ENCODE results near the gene GADD45GIP1. TPM values are rescaled to one million over a fixed set of nuclear protein-coding genes. Genes with fewer than 3 reads are reported as not detected.
A peak's percentile ranks its signal among the peaks of the same experiment; 100 is the strongest.
"Not testable (repeated sequence)": the region's sequence is repeated elsewhere in the genome, so short reads cannot be mapped to it uniquely, and the experiment has no call there.

Gene GADD45GIP1
- total RNA-seq, 1 donor from 2014 or later, result 30.1 TPM

DNA sequence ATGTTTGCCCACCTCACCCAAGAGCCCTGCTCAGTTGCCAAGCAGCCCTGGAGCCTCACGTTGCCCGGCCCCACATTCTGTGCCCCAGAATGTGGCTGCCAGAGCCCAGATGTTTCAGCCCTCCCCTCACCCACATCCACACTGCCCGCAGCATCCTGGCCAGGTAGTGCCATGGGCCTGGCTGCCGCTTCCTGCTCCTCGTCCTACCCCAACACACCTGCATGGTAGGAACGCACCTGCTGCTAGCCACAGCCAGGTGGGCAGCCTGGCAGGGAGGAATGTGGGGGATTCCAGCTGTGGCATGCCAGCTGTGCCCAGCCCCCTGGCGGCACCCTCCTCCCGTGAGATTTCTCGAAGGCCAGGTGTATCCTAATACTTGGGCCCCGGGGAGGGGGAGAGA, 30.8 kb upstream of the GADD45GIP1 start:
- DNase-seq, result no peak

DNA sequence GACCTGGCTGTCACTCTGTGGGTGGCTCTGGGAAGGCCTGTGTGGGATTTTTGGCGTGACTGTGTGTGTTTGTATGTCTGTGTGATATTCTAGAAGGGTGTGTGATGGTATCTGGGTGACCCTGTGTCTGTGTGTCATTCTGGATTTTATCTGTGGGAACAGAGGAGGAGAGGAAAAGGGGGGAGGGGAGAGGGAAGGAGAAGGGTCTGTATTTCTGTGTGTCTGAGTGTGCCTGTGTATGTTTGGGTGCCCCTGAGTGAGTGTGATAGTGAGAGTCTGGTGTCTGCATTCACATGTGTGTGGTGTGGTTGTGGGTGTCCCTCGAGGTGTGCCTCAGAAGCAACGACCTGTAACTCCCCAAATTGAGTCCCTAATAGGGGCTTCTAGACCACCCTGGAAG, 30.2 kb upstream of the GADD45GIP1 start:
- DNase-seq, result no peak

DNA sequence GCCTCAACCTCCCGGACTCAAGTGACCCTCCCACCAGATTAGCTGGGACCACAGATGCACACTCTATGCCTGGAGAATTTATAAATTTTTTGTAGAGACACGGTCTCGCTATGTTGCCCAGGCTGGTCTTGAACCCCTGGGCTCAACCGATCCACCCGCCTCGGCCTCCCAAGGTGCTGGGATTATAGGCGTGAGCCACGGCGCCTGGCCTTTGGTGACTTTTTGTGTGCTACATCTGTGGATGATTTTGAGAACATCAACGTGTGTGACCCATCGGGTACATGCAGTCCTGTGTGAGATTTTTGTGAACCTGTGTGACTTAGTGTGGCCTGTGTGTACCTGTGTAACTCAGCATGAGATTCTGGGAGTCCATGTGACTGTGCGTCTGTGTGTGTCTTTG, 29.7 kb upstream of the GADD45GIP1 start:
- no peak for DNase-seq

DNA sequence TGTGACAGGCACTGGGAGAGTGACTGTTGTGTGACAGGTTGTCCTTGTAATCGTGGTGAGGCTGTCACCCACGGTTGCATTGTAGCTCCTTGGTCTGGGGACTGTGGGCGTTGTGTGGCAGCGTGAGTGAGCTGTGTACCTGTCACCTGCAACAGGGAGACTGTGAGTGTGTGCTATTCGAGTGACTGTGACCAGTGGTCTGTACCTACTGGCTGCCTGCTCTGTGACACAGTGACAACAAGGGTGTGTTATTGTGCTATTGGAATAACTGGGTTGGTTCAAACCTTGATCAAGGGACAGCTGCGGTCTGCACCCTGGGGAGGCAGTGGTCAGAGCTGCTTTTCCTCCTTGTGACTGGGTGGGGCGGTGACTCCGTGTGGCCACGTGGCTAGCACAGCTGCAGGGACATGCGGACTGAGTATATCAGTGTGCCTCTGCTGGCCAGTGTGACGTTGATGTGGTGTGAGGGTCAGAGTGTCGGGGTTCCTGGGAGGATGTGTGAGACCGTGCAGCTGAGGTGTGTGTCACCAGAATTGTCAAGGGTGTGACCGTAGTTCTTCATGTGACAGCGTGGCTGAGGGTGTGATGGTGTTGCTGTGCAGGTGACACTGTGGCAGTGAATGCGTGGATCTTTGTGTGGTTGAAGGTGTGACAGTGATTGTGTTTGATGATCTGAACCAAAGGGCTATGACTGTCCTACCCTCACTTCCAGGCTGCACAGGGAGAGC, 28.2 kb upstream of the GADD45GIP1 start:
- peak; percentile 82 for DNase-seq

GRCh38 chr19:12984683-12985048, 27.6 kb upstream of the GADD45GIP1 start:
- peak; percentile 64 for DNase-seq

GRCh38 chr19:12984143-12984627, 27.2 kb upstream of the GADD45GIP1 start:
- no peak for DNase-seq

GRCh38 chr19:12983542-12984142, 26.6 kb upstream of the GADD45GIP1 start:
- peak; percentile 87 for DNase-seq

- DNase-seq, result no peak
These were observed 26.1 kb upstream of the GADD45GIP1 start for GRCh38 chr19:12983091-12983490.

- no peak for DNase-seq
These were observed 25.6 kb upstream of the GADD45GIP1 start for GRCh38 chr19:12982648-12983047.

- no peak for DNase-seq
These were observed 23.0 kb upstream of the GADD45GIP1 start for GRCh38 chr19:12979974-12980373.

DNA sequence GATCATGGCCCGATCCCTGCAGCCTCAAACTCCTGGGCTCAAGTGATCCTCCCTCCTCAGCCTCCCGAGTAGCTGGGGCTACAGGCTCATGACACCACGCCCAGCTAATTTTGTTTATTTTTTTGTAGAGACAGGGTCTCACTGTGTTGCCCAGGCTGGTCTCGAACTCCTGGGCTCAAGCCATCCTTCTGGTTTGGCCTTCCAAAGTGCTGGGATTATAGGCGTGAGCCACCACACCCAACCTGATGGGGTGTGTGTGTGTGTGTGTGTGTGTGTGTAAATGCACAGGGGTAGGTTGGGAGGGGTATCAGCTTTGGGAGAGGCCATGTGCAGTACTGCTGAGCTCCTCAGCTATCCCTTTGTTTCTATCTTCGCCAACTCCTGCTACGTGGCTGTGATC, 19.1 kb upstream of the GADD45GIP1 start:
- DNase-seq, result not testable (repeated sequence)

- no peak for DNase-seq
These were observed 18.3 kb upstream of the GADD45GIP1 start for GRCh38 chr19:12975221-12975741.

GRCh38 chr19:12974301-12975220, 17.5 kb upstream of the GADD45GIP1 start:
- peak; percentile 67 for DNase-seq

DNA sequence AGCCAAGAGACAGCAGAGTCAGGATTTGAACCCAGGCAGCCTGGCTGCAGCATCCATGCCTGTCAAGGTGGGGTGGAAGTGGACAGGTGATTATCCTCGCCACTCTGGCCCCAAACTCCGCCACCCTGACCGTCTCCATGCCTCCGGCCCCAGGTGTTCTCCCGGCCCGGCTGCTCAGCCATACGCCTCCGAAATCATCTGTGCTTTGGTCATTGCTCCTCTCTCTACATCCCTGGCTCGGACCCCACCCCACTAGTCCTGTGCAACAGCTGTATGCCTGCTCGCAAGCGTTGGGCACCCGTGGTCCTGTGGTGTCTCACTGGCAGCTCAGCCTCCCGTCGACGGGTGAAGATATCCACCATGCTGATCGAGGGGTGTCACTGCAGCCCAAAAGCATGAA, 16.2 kb upstream of the GADD45GIP1 start:
- no peak for DNase-seq

DNA sequence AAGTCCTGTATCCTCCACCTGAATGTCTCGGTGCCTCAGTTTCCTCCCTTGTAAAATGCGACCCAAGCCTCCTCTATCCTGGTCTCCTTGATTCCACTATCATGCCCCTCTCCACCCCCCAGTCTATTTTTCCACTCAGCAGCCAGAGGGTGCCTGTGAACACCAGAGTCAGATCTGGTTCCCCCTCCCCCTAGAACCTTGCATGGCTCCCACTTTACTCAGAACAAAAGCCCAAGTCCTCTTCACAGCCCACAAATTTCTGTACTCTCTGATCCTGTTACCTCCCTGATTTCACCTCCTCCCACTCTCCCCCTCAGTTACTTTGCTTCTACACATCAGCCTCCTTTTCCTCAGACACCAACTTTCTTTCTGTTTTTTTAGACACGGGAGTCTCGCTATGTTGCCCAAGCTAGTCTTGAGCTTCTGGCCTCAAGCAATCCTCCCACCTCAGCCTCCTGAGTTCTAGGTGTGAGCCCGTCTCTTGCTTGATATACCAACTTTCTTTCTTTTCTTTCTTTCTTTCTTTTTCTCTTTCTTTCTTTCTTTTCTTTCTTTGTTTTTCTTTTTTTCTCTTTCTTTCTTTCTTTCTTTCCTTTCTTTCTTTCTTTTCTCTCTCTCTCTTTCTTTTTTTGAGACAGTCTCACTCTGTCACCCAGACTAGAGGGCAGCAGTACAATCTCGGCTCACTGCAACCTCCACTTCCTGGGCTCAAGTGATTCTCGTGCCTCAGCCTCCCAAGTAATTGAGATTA, 13.2 kb upstream of the GADD45GIP1 start:
- DNase-seq, result no peak

DNA sequence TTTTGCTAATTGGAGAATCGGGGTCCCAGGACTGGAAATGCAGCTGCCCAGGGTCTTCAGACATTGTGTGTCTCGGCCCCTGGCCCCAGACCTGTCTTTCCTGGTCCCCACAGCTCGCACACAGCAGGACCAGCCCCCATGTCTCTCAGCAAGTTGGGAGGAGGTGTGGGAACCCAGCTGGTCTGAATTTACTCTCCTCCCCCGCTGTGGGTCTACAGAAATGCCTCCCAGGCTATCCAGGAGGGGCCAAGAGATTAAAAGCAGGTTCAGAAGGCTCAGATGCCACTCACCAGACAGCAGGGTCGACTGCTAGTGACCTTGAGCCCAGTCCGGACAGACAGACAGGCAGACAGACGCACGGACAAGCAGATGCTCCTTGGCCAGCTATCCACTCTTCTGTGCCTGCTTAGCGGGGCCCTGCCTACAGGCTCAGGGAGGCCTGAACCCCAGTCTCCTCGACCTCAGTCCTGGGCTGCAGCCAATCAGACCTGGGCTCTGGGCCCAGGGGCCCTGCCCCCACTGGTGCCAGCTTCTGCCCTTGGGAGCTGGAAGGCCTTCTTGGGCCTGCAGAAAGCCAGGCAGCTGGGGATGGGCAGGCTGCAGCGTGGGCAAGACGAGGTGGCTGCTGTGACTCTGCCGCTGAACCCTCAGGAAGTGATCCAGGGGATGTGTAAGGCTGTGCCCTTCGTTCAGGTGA, 12.4 kb upstream of the GADD45GIP1 start, which contains the start of gene DAND5:
TSS of gene DAND5 (plus strand) at position 285 of the 697 bp plus-strand sequence. CDS start at position 370, 85 bp downstream.
- DNase-seq, result no peak

GRCh38 chr19:12967907-12968306, 10.9 kb upstream of the GADD45GIP1 start:
- no peak for DNase-seq

- DNase-seq, result no peak
These were observed 8.8 kb upstream of the GADD45GIP1 start for GRCh38 chr19:12965812-12966135.

- peak; percentile 82 for DNase-seq
These were observed 8.2 kb upstream of the GADD45GIP1 start for GRCh38 chr19:12965017-12965811.

DNA sequence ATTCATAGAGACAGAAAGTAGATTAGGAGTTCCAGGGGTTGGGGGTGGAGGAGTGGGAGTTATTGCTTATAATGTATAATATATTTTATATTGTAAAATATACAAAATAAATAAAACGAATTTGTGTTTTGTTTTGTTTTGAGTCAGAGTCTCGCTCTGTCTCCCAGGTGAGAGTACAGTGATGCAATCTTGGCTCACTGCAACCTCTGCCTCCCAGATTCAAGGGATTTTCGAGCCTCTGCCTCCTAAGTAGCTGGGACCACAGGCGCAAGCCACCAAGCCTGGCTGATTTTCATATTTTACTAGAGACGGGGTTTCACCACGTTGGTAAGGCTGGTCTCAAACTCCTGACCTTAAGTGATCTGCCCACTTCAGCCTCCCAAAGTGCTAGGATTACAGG, 2.5 kb upstream of the GADD45GIP1 start:
- DNase-seq, result no peak
